ENCODE results near the gene CACNA1H.

Gene CACNA1H

GRCh38 chr16:1152651-1153259, at the start of gene CACNA1H:
Gene CACNA1H, plus strand, starts transcription at chr16:1153106. Its CDS starts 632 bp downstream, at chr16:1153738.
- no peak for DNase-seq

GRCh38 chr16:1103636-1103980, 49.3 kb upstream of the CACNA1H start:
- no peak for DNase-seq

GRCh38 chr16:1105888-1106620, 46.9 kb upstream of the CACNA1H start:
- no peak for DNase-seq

- no peak for DNase-seq
These were observed 46.2 kb upstream of the CACNA1H start for GRCh38 chr16:1106659-1107058.

- DNase-seq = no peak
These were observed 45.8 kb upstream of the CACNA1H start for GRCh38 chr16:1107141-1107540.

GRCh38 chr16:1107731-1108130, 45.2 kb upstream of the CACNA1H start:
- DNase-seq = no peak

GRCh38 chr16:1108299-1109252, 44.3 kb upstream of the CACNA1H start:
- no peak for DNase-seq

- DNase-seq = no peak
These were observed 43.3 kb upstream of the CACNA1H start for GRCh38 chr16:1109648-1110047.

- no peak for DNase-seq
These were observed 40.3 kb upstream of the CACNA1H start for GRCh38 chr16:1112506-1113184.

GRCh38 chr16:1113489-1113888, 39.4 kb upstream of the CACNA1H start:
- DNase-seq = no peak

GRCh38 chr16:1113889-1114526, 38.9 kb upstream of the CACNA1H start:
- no peak for DNase-seq

GRCh38 chr16:1116693-1117077, 36.2 kb upstream of the CACNA1H start:
- no peak for DNase-seq

- DNase-seq = no peak
These were observed 35.6 kb upstream of the CACNA1H start for GRCh38 chr16:1117176-1117900.

- DNase-seq = no peak
These were observed 35.0 kb upstream of the CACNA1H start for GRCh38 chr16:1117926-1118325.

GRCh38 chr16:1119129-1119528, 33.8 kb upstream of the CACNA1H start:
- DNase-seq = no peak

GRCh38 chr16:1119766-1120576, 32.9 kb upstream of the CACNA1H start:
- DNase-seq = no peak

GRCh38 chr16:1120577-1120941, 32.3 kb upstream of the CACNA1H start:
- DNase-seq = no peak

GRCh38 chr16:1121009-1121408, 31.9 kb upstream of the CACNA1H start:
- no peak for DNase-seq

GRCh38 chr16:1121601-1122397, 31.1 kb upstream of the CACNA1H start:
- DNase-seq = no peak

GRCh38 chr16:1122398-1122765, 30.5 kb upstream of the CACNA1H start:
- DNase-seq = no peak

All from NCI-H2081 treated with DMSO at 0.1 percent for 48 hours (cell line).